CD4-positive, alpha-beta T cell (primary cell): Measurements from ENCODE around the gene SPATS2L. TPM values are rescaled to one million over a fixed set of nuclear protein-coding genes. Genes with fewer than 3 reads are reported as not detected.

Source experiments
- ATAC-seq: fragments of 200-7000 bp; cut with Tn5 transposase; one replicate; pipeline ENCODE4 v1.10.0; 2022; ENCODE audit warnings: mild to moderate bottlenecking; ENCODE audit not compliant: poor library complexity
- CTCF ChIA-PET: fragments of 350-600 bp; sonication (Branson Sonifier 250); formaldehyde crosslinking; loops from one replicate; lab custom pipeline; 2021; ENCODE audit warnings: antibody characterized with exemption, inconsistent platforms; lab: Charles Lee
- POLR2A ChIA-PET: fragments of 350-600 bp; sonication (Branson Sonifier 250); formaldehyde crosslinking; loops from one replicate; lab custom pipeline; 2021; ENCODE audit warnings: antibody characterized with exemption, inconsistent platforms; lab: Charles Lee
- DNase-seq, 14 experiments: peaks; one replicate each; pipeline ENCODE4 v3.0.0-alpha.2; 2013 to 2020; ENCODE audit warnings: mixed read lengths in 2 of 14
- H3K27ac ChIP-seq, 2 donors: one replicate each; pipeline versions ENCODE4 v1.5.1 to v1.7.0; 2013; ENCODE audit warnings: low read length in 2 of 2, low read depth in 1 of 2, mild to moderate bottlenecking in 1 of 2
- H3K27me3 ChIP-seq, 2 experiments: 1 replicate in 1 of 2; 2 replicates in 1 of 2; pipeline versions ENCODE4 v1.6.1 to v1.7.0; 2013; ENCODE audit warnings: low read length in 2 of 2, control low read depth in 1 of 2, mild to moderate bottlenecking in 1 of 2, moderate library complexity in 1 of 2; ENCODE audit not compliant: insufficient read depth in 2 of 2, control insufficient read depth in 1 of 2
- H3K36me3 ChIP-seq: one replicate; pipeline ENCODE4 v1.6.1; 2013; ENCODE audit warnings: low read length, control low read depth; ENCODE audit not compliant: insufficient read depth
- H3K4me1 ChIP-seq: one replicate; pipeline ENCODE4 v1.6.1; 2013; ENCODE audit warnings: low read length, control low read depth; ENCODE audit not compliant: insufficient read depth
- H3K4me3 ChIP-seq: one replicate; pipeline ENCODE4 v1.5.1; 2013; ENCODE audit warnings: mild to moderate bottlenecking, low read length, moderate library complexity
- H3K9me3 ChIP-seq, 2 experiments: 1 replicate in 1 of 2; 2 replicates in 1 of 2; pipeline versions ENCODE4 v1.6.1 to v1.7.0; 2013; ENCODE audit warnings: low read length in 2 of 2, mild to moderate bottlenecking in 2 of 2, control low read depth in 1 of 2, moderate library complexity in 1 of 2; ENCODE audit not compliant: control insufficient read depth in 1 of 2, insufficient read depth in 1 of 2
- H3K27ac Mint-ChIP-seq: one replicate; pipeline ENCODE4 v1.8.0; 2020; ENCODE audit warnings: mixed read lengths
- H3K27me3 Mint-ChIP-seq: one replicate; pipeline ENCODE4 v1.8.0; 2021; ENCODE audit warnings: mixed read lengths
- H3K36me3 Mint-ChIP-seq: one replicate; pipeline ENCODE4 v1.8.0; 2021; ENCODE audit warnings: low read depth, mixed read lengths
- H3K4me1 Mint-ChIP-seq: one replicate; pipeline ENCODE4 v1.8.0; 2021; ENCODE audit warnings: low read depth, mixed read lengths
- H3K4me3 Mint-ChIP-seq: one replicate; pipeline ENCODE4 v1.8.0; 2020; ENCODE audit warnings: mild to moderate bottlenecking, mixed read lengths
- H3K9me3 Mint-ChIP-seq: one replicate; pipeline ENCODE4 v1.8.0; 2020; ENCODE audit warnings: mixed read lengths
- intact Hi-C, 2 experiments: fragments of 100-400 bp; cut with DNase I in 1 of 2; cut with micrococcal nuclease in 1 of 2; formaldehyde crosslinking; loops; one replicate each; pipeline versions ENCODE4 v1.15.1 to v1.9.0; 2023 to 2025; cut with DNase I, micrococcal nuclease
- total RNA-seq, 174 experiments: library from RNA in 2 of 174; stranded (reverse) in 2 of 174; gene quantifications; one replicate each; pipeline ENCODE4 v1.2.3 and lab custom pipeline; 2021 to 2026
- TF ChIP-seq, protein P1 (sequence below): fragments of 200-600 bp; IDR thresholded peaks from one replicate; pipeline ENCODE4 v1.8.0; 2022; ENCODE audit warnings: antibody characterized with exemption, mild to moderate bottlenecking

SPATS2L gene
- total RNA-seq, 2 experiments from 2014 or later: 4.0 to 4.4 TPM

DNA sequence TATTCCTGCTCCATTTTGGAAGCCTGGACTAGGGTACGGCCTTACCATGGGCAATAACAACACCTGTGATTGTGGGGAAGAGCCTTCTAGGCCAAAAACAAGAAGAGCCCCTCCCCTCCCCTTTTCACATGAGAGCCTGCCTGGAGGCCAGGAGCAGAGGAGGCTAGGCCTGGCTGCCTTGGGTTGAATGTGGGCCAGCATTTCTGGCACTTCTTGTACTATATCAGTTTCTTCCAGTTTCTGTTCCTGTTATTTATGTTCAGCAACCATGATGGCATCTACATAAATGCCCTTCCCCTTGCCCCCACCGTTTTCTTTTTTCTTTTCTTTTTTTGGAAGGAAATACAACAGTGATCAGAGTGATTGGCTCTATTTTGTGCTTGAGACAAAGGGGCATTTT lies 145.0 kb downstream of the SPATS2L start:
- TF ChIP-seq, protein P1, sequence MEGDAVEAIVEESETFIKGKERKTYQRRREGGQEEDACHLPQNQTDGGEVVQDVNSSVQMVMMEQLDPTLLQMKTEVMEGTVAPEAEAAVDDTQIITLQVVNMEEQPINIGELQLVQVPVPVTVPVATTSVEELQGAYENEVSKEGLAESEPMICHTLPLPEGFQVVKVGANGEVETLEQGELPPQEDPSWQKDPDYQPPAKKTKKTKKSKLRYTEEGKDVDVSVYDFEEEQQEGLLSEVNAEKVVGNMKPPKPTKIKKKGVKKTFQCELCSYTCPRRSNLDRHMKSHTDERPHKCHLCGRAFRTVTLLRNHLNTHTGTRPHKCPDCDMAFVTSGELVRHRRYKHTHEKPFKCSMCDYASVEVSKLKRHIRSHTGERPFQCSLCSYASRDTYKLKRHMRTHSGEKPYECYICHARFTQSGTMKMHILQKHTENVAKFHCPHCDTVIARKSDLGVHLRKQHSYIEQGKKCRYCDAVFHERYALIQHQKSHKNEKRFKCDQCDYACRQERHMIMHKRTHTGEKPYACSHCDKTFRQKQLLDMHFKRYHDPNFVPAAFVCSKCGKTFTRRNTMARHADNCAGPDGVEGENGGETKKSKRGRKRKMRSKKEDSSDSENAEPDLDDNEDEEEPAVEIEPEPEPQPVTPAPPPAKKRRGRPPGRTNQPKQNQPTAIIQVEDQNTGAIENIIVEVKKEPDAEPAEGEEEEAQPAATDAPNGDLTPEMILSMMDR: no peak
- no peak overlapping the region for H3K4me3 ChIP-seq
- no peaks in the 10 kb centered on the region for H3K27me3 Mint-ChIP-seq
- DNase-seq: no peak
- H3K4me1 Mint-ChIP-seq: peaks cover 9% of the 10 kb centered on the region
- no peaks in the 10 kb centered on the region for H3K9me3 Mint-ChIP-seq
- no peak overlapping the region for H3K27ac ChIP-seq
- no peak overlapping the region for H3K27ac Mint-ChIP-seq
- ChIA-PET POLR2A (no interaction called here), CTCF (no interaction called here)
- H3K27me3 ChIP-seq: no peaks in the 10 kb centered on the region
- no peaks in the 10 kb centered on the region for H3K36me3 ChIP-seq
- peaks cover 13% of the 10 kb centered on the region for H3K4me1 ChIP-seq
- intact Hi-C loops: no loop called here
- H3K36me3 Mint-ChIP-seq: no peaks in the 10 kb centered on the region
- ATAC-seq: no peak
- H3K9me3 ChIP-seq: no peaks in the 10 kb centered on the region
- H3K4me3 Mint-ChIP-seq: no peak overlapping the region

DNA sequence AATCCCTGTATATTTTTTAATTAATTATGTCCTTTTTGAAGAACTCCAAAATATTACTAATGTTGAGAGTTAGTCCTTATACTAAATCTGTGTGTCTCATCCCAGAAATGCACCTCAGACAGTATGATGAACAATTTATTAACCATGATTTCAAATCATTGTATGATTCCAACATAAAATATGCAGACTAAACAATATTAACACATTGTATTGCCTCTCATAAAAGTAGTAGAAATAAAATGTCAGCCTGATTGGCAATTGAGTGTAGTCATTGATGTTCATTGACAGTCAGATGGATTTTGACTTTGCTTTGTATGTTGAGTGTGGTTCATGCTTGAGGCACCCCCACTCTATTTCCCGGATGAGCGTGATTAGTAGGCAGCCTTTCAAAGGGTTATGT lies 145.9 kb downstream of the SPATS2L start:
- TF ChIP-seq, protein P1: no peak
- H3K36me3 Mint-ChIP-seq: no peaks in the 10 kb centered on the region
- no peak for ATAC-seq
- H3K27ac Mint-ChIP-seq: no peak overlapping the region
- H3K4me3 ChIP-seq: no peak overlapping the region
- ChIA-PET CTCF (no interaction called here), POLR2A (no interaction called here)
- H3K27ac ChIP-seq: no peak overlapping the region
- no peaks in the 10 kb centered on the region for H3K9me3 ChIP-seq
- H3K9me3 Mint-ChIP-seq: no peaks in the 10 kb centered on the region
- no peak for DNase-seq
- no peaks in the 10 kb centered on the region for H3K27me3 Mint-ChIP-seq
- no peaks in the 10 kb centered on the region for H3K36me3 ChIP-seq
- intact Hi-C loops: no loop called here
- H3K4me3 Mint-ChIP-seq: no peak overlapping the region
- H3K27me3 ChIP-seq: no peaks in the 10 kb centered on the region
- peaks cover 14% of the 10 kb centered on the region for H3K4me1 Mint-ChIP-seq
- peaks cover 15% of the 10 kb centered on the region for H3K4me1 ChIP-seq

DNA sequence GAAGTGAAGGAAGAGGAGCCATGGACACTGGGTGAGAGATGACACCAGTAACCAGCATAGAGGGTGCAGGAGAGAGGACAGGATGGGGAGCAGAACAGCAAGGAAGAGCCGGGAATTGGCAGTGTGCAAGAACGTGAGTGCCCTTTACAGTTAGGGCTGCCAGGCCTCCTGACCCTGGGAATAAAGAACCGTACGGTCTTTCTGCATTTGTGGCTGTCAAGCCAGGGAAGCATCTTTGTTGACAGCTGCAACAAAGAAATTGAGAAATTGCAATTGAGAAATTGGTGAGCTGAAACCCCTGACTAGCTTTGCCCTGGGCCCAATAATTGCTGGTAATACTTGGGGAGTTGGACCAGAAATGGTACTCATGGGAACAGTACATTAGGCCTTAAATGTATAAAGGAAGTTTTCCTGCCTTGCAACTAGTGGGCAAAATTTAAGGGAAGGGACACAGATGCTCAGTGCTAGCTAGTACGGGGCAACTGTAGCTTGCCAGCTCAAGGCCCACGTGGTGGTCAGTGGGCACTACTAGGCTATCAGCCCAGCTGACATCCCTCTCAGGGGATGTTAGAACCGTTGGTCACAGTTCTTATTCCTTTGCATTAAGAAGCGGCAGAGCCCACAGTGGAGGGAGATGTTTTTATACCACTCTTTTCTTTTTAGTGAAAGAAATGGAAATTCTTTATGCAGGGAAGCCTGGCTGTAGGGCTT lies 146.8 kb downstream of the SPATS2L start:
- intact Hi-C loops: no loop called here
- Histone ChIP-seq H3K9me3 (no peaks in the 10 kb centered on the region), H3K4me1 (peaks cover 15% of the 10 kb centered on the region), H3K27ac (no peak overlapping the region), H3K36me3 (no peaks in the 10 kb centered on the region), H3K4me3 (no peak overlapping the region), H3K27me3 (no peaks in the 10 kb centered on the region)
- no peak for DNase-seq
- no peak for ATAC-seq
- CTCF ChIA-PET: no interaction called here
- POLR2A ChIA-PET: interaction anchor here (0.6 kb wide), 1 partner anchor 524 kb away, joined by 7 read pairs; no protein-coding TSS in a partner anchor
- Mint-ChIP-seq H3K4me3 (no peak overlapping the region), H3K9me3 (no peaks in the 10 kb centered on the region), H3K27me3 (no peaks in the 10 kb centered on the region), H3K27ac (no peak overlapping the region), H3K4me1 (peaks cover 14% of the 10 kb centered on the region), H3K36me3 (no peaks in the 10 kb centered on the region)
- TF ChIP-seq, protein P1: no peak
